GM18507 (cell line): ENCODE results near the gene ADAT1.
A peak's percentile ranks its signal among the peaks of the same experiment; 100 is the strongest.

Experiments used
- DNase-seq: peaks from one replicate; pipeline ENCODE4 v3.0.0; 2011; ENCODE audit warnings: low read depth; ENCODE audit not compliant: insufficient read length; ENCODE audit errors: extremely low spot score
- FAIRE-seq: peaks from 2 replicates; lab custom pipeline; 2011; peaks lifted over from hg19 to GRCh38; lab: Jason Lieb, UNC

ADAT1 gene

GRCh38 chr16:75579281-75579834 lies 43.7 kb downstream of the ADAT1 start:
- no peak for DNase-seq
- peak; percentile 26 for FAIRE-seq

- no peak for FAIRE-seq
- no peak for DNase-seq
These were observed 44.4 kb downstream of the ADAT1 start for GRCh38 chr16:75578725-75579124.

- DNase-seq (no peak), FAIRE-seq (no peak)
These were observed 44.9 kb downstream of the ADAT1 start for GRCh38 chr16:75578212-75578611.

GRCh38 chr16:75576384-75576811 lies 46.7 kb downstream of the ADAT1 start:
- DNase-seq = no peak
- FAIRE-seq = no peak

- no peak for DNase-seq
- no peak for FAIRE-seq
These were observed 47.1 kb downstream of the ADAT1 start for GRCh38 chr16:75575958-75576357.

GRCh38 chr16:75573955-75574354 lies 49.1 kb downstream of the ADAT1 start:
- FAIRE-seq (no peak), DNase-seq (no peak)

GRCh38 chr16:75572864-75573542 lies 50.1 kb downstream of the ADAT1 start:
- no peak for FAIRE-seq
- no peak for DNase-seq

GRCh38 chr16:75570396-75571065 lies 52.5 kb downstream of the ADAT1 start:
- DNase-seq (no peak), FAIRE-seq (peak; percentile 50)

- DNase-seq (no peak), FAIRE-seq (no peak)
These were observed 55.2 kb downstream of the ADAT1 start for GRCh38 chr16:75567911-75568310.

- no peak for FAIRE-seq
- no peak for DNase-seq
These were observed 56.3 kb downstream of the ADAT1 start for GRCh38 chr16:75566758-75567255.

- FAIRE-seq (peak; percentile 69), DNase-seq (peak; percentile 77)
These were observed 56.9 kb downstream of the ADAT1 start, which contains the start of gene GABARAPL2 for GRCh38 chr16:75566040-75566757. Gene GABARAPL2 (plus strand): TSS chr16:75566379. CDS start chr16:75566487, 108 bp downstream.

- FAIRE-seq = no peak
- no peak for DNase-seq
These were observed 57.4 kb downstream of the ADAT1 start for GRCh38 chr16:75565640-75566039.

- DNase-seq = no peak
- no peak for FAIRE-seq
These were observed 63.3 kb downstream of the ADAT1 start for GRCh38 chr16:75559564-75560372.

- DNase-seq = no peak
- no peak for FAIRE-seq
These were observed 64.2 kb downstream of the ADAT1 start for GRCh38 chr16:75558846-75559401.

- no peak for DNase-seq
- no peak for FAIRE-seq
These were observed 66.6 kb downstream of the ADAT1 start for GRCh38 chr16:75556431-75556950.

- FAIRE-seq (peak; percentile 95), DNase-seq (peak; percentile 92)
These were observed 67.2 kb downstream of the ADAT1 start, which contains the start of gene TMEM231 for GRCh38 chr16:75555707-75556430. Gene TMEM231 (minus strand): TSS chr16:75556252. CDS start chr16:75556209, 43 bp downstream.

GRCh38 chr16:75555213-75555706 lies 67.8 kb downstream of the ADAT1 start:
- FAIRE-seq = peak; percentile 50
- no peak for DNase-seq

GRCh38 chr16:75552951-75553350 lies 70.1 kb downstream of the ADAT1 start:
- FAIRE-seq (no peak), DNase-seq (no peak)
